WTC11 (cell line): Measurements from ENCODE around the gene CACNA2D1.

Experiments used
- E2F5 ChIP-seq: sonication (generic); formaldehyde crosslinking; IDR thresholded peaks from 2 replicates; pipeline ENCODE4 v1.8.1; 2022; ENCODE audit warnings: mild to moderate bottlenecking, moderate library complexity, missing genetic modification reagents
- FOXP4 ChIP-seq: sonication (generic); formaldehyde crosslinking; IDR thresholded peaks from 2 replicates; pipeline ENCODE4 v1.8.0; 2022; ENCODE audit warnings: mild to moderate bottlenecking, missing genetic modification reagents
- ZNF423 ChIP-seq: fragments of 250-450 bp; sonication (Bioruptor Pico); IDR thresholded peaks from 2 replicates; pipeline ENCODE4 v2.1.2; 2022; ENCODE audit warnings: mild to moderate bottlenecking, moderate library complexity
- TF ChIP-seq, protein P1 (sequence below): fragments of 200-600 bp; IDR thresholded peaks from 2 replicates; pipeline ENCODE4 v1.8.0; 2022; ENCODE audit warnings: antibody characterized with exemption

DNA sequence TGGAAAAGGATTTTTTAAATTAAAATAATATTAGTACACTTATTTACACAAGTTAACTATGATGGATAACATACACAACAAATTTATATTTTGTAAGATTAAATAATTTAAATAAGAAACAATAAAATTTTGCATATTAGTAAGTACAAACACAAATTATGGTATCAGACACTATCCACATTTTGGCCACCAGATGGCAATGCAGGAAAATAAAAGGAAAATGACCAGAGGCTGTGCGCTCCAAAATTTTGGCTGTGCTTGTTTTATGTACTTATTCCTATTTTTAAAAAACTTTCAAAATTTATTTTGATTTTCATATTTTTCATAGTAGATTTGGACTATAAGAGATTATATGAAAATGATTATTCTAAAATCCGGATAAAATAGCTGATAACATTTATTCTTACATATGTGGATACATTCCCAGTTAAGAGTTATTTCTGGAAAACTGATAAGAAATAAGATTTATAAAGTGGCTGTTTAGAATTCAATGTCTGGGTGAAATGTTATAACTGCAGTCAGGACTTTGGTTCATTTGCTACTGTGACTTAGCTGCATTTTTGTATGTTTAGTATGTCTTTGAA is 399.0 kb downstream of the CACNA2D1 start:
- TF ChIP-seq FOXP4 (CRISPR knock-in tag) (no peak), E2F5 (CRISPR knock-in tag) (no peak), ZNF423 (CRISPR knock-in tag) (no peak)
- TF ChIP-seq, protein P1, sequence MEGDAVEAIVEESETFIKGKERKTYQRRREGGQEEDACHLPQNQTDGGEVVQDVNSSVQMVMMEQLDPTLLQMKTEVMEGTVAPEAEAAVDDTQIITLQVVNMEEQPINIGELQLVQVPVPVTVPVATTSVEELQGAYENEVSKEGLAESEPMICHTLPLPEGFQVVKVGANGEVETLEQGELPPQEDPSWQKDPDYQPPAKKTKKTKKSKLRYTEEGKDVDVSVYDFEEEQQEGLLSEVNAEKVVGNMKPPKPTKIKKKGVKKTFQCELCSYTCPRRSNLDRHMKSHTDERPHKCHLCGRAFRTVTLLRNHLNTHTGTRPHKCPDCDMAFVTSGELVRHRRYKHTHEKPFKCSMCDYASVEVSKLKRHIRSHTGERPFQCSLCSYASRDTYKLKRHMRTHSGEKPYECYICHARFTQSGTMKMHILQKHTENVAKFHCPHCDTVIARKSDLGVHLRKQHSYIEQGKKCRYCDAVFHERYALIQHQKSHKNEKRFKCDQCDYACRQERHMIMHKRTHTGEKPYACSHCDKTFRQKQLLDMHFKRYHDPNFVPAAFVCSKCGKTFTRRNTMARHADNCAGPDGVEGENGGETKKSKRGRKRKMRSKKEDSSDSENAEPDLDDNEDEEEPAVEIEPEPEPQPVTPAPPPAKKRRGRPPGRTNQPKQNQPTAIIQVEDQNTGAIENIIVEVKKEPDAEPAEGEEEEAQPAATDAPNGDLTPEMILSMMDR, result peak; percentile 68
